ENCODE data around the gene TYW1B. TPM values are rescaled to one million over a fixed set of nuclear protein-coding genes. Genes with fewer than 3 reads are reported as not detected.
"Not testable (repeated sequence)": the region's sequence is repeated elsewhere in the genome, so short reads cannot be mapped to it uniquely, and the experiment has no call there.

Gene TYW1B, protein sequence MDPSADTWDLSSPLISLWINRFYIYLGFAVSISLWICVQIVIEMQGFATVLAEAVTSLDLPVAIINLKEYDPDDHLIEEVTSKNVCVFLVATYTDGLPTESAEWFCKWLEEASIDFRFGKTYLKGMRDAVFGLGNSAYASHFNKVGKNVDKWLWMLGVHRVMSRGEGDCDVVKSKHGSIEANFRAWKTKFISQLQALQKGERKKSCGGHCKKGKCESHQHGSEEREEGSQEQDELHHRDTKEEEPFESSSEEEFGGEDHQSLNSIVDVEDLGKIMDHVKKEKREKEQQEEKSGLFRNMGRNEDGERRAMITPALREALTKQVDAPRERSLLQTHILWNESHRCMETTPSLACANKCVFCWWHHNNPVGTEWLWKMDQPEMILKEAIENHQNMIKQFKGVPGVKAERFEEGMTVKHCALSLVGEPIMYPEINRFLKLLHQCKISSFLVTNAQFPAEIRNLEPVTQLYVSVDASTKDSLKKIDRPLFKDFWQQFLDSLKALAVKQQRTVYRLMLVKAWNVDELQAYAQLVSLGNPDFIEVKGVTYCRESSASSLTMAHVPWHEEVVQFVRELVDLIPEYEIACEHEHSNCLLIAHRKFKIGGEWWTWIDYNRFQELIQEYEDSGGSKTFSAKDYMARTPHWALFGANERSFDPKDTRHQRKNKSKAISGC
- 3.4 and 3.5 TPM in 2 replicates for total RNA-seq

DNA sequence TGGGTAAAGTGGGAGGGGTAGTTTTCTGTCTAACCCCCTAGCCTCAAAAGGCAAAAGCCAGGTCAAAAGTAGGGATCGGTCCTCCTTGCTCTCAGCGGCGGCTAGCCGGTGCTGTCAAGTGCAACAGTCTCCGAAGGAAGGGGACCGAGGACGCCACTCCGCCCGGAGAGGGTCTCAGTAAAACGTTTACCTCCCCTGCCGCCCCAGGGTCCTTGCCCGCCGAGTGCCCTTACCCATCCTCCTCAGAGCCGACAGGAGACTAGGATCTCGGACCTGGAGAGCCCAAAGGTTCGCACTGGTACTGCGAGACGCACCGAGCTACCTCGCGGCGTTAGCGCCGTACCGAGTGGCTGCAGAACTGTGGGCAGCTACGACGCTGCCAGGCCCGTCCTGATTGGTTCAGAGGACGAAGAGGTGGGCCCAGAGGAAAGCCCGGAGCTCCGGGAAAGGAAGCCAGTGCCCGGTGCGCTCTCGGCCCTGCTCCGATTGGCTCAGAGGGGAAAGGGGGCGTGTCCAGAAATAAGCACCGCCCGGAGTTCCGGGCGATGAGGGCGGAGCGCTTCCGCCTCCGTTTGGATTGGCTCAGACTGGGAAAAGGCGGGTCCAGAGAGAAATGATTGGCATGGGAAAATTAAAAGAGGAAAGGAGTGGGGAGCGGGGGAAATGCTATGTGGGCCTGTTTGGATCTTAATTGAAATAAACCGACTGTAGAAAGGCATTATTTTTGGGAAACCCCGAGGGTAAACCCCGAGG, at the start of gene TYW1B:
Gene TYW1B (minus strand): TSS at position 362 of the 753 bp plus-strand sequence. CDS start 125 bp downstream, at position 237.
- intact Hi-C loops (cut with micrococcal nuclease) = loop anchor here (2.0 to 5.0 kb wide), 2 partner anchors 97 to 624 kb away; partner anchors contain the start of gene POM121

DNA sequence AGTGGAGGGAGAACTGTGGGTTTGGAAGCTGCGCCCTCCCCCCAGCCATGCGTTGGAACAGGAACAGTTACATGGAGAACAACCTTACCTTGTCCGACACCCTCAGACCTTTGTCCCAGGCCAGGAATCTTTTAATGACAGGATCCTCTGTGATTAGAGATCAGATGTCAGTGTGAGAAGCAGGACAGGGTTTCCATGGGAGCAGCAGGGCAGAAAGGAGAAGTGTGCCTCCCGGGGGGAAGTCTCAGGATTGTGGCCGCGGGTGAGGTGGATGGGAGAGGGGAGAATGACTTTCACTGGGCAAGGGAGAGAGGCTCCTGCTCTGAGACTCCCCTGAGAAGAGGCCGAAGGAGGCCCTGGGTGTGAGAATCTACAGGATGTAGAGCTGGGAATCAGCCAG, 39.6 kb upstream of the TYW1B start:
- intact Hi-C loops (cut with micrococcal nuclease) = not testable (repeated sequence)

GRCh38 chr7:72858846-72859400, 30.9 kb upstream of the TYW1B start:
- intact Hi-C loops (cut with micrococcal nuclease) = not testable (repeated sequence)

- intact Hi-C loops (cut with micrococcal nuclease) = not testable (repeated sequence)
Measured at GRCh38 chr7:72857925-72858324, 29.9 kb upstream of the TYW1B start.

DNA sequence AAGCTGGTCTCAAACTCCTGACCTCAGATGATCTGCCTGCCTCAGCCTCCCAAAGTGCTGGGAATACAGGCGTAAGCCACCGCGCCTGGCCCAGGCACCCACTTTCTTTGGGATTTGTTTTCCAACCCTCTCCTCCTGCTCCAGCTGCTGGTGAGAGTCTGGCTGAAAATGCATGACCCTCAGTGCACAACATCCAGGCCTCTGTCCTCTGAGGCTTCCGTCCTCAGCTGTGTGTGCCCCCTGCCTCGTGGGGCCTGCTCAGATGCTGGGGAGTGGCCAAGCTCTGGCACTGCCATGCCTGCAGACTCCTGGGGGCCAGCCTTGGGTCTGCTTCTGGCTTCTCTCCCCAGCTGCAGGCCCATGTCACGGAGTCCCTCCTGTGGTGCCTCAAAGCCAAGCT, 27.3 kb upstream of the TYW1B start:
- intact Hi-C loops (cut with micrococcal nuclease) = not testable (repeated sequence)

DNA sequence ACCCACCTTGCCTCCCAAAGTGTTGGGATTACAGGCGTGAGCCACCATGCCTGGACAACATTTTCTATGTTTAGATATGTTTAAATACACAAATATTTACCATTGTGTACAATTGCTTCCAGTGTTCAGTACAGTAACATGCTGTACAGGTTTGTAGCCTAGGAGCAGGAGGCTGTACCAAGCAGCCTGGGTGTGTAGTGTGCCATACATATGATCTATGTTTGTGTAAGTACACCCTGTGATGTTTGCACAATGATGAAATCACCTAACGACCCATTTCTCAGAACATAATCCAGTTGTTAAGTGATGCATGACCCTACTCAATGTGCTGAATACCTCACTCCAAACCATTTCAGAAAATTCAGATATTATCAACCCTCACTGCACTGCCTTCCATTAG, 24.9 kb upstream of the TYW1B start:
- intact Hi-C loops (cut with micrococcal nuclease) = not testable (repeated sequence)

DNA sequence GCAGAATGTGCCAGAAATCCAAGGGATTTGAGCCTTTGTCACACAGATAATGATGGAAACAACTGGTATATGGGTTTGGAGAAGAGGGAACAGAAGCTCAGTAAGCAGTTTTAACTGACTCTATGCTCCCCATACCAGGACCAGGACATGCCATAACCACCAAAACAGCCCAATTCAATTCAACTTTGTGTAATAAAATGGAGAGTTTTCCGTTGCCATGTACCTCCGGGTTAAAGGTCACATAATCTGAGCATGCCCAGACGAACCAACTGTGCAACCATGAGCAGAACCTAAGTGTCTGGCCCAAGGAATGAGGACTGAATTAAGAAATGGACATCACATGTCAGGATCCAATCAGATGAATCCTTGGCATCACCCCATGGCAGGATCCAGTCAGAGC, 22.7 kb upstream of the TYW1B start:
- intact Hi-C loops (cut with micrococcal nuclease) = not testable (repeated sequence)

DNA sequence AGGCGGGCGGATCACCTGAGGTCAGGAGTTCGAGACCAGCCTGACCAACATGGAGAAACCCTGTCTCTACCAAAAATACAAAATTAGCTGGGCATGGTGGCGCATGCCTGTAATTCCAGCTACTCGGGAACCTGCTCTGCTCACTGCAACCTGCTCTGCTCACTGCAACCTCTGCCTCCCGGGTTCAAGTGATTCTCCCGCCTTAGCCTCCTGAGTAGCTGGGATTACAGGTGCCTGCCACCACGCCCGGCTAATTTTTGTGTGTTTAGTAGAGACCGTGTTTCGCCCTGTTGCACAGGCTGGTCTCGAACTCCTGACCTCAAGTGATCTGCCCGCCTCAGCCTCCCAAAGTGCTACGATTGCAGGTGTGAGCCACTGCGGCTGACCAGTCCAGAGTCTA, 16.1 kb upstream of the TYW1B start:
- intact Hi-C loops (cut with micrococcal nuclease) = not testable (repeated sequence)

GRCh38 chr7:72843166-72843565, 15.2 kb upstream of the TYW1B start:
- intact Hi-C loops (cut with micrococcal nuclease) = not testable (repeated sequence)

- intact Hi-C loops (cut with micrococcal nuclease) = not testable (repeated sequence)
Measured at GRCh38 chr7:72840966-72841511, 13.0 kb upstream of the TYW1B start.

DNA sequence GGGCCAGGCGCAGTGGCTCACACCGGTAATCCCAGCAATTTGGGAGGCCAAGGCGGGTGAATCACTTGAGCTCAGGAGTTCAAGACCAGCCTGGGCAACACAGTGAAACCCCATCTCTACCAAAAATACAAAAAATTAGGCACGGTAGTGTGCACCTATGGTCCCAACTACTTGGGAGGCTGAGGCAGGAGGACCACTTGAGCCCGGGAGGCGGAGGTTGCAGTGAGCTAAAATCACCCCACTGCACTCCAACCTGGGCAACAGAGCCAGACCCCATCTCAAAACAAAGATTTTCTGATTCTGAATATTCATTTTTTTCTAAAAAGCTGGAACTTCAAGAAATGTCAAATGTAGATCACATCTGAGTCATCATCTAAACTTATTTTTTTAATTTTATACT, 10.3 kb upstream of the TYW1B start:
- intact Hi-C loops (cut with micrococcal nuclease) = not testable (repeated sequence)

DNA sequence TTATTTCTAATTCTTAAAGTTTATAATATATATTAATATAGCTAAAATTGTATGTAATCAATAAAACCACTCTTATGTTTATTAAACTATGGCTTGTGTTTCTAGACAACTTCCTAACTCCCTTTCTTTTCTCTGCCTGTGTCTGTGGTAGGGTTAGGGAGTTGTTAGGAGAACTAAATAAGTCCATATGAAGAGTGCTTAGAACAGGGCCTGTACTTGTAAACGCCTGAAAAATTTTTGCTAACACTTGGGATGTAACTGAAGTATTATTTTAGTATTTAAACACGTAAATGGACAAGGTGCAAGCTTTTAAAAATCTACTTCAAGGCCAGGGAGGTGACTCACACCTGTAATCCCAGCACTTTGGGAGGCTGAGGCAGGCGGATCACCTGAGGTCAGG, 9.3 kb upstream of the TYW1B start:
- intact Hi-C loops (cut with micrococcal nuclease) = not testable (repeated sequence)

GRCh38 chr7:72830567-72830966, 2.6 kb upstream of the TYW1B start:
- intact Hi-C loops (cut with micrococcal nuclease) = not testable (repeated sequence)

DNA sequence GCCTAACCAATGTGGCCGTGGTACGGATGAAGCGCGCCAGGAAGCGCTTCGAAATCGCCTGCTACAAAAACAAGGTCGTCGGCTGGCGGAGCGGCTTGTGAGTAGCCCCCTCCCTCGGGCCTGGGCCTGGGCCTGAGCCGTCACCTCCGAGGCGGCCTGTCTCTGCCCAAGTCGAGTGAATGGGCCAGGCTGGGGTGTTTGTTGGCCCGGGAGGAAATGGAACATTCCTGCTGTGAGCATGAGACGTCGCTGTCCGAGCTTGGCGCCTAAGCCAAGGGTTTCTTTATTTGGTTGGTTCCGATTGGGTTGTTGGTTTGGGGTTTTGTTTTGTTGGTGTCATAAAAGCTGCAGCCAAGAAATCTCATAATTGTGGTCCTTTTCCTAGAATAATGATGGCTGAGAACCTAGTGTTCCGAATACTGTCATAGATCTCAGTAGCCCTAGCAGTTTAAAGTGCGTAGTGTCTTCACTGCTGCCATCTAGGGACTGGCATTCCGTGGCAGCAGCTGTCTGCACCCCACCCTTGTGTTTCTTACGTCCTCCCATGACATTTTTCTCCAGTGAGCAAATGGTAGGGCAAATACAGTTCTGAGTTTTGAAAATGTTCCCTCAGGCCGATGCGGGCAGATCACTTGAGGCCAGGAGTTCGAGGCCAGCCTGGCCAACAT, 1.8 kb upstream of the TYW1B start:
- intact Hi-C loops (cut with micrococcal nuclease) = loop anchor here (1.0 to 5.0 kb wide), 3 partner anchors 49 to 622 kb away; partner anchors contain the start of gene POM121

- intact Hi-C loops (cut with micrococcal nuclease) = loop anchor here (1.0 to 5.0 kb wide), 3 partner anchors 50 to 623 kb away; partner anchors contain the start of gene POM121
Measured at GRCh38 chr7:72829291-72829686, 1.3 kb upstream of the TYW1B start.

DNA sequence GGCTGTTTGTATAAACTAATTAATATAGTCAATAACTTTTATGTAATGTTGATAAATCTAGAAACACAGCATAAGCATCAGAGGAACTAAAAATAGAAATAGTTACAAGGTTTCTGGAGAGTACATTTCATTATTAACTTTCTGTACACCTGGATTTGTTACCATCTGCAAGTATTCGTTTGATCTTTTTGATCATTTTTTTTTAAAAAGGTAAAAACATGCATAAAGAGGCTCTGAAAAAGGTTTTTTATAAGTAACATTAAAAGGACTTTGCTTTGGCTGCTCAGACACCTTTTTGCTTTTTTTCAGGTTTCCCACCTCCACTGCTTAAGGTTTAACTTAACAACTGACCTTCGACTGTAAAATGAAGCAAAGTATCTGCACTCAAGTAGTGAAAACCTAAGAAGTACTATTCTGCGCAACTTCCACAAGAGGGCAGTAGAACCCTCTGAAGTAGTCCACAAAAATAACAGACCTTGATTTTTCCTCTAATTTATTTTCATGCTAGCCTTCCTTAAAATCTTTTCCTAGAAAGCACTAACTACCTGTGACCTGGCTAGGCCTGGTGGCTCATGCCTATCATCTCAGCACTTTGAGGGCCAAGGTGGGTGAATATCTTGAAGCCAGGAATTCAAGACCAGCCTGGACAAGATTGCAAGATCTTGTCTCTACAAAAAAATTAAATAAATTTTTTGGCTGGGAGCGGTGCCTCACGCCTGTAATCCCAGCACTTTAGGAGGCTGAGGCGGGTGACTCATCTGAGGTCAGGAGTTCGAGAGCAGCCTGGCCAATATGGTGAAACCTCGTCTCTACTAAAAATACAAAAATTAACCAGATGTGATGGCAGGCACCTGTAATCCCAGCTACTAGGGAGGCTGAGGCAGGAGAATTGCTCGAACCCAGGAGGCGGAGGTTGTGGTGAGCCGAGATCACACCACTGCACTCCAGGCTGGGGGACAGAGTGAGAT, 4.0 kb downstream of the TYW1B start:
- intact Hi-C loops (cut with micrococcal nuclease) = not testable (repeated sequence)

DNA sequence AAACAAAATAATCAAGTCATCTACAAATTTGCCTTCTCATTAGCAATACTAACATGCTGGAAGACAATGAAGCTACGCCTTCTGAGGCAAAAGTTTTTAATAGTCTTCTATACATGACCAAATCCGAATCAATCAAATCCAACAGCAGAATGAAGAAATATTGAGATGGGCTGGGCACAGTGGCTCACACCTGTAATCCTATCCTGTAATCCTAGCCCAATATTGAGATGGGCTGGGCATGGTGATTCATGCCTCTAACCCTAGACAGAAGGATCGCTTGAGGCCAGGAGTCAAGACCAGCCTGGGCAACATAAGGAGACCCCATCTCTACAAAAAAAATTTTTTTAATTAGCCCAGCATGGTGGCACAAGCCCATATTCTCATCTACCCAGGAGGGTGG, 5.5 kb downstream of the TYW1B start:
- intact Hi-C loops (cut with micrococcal nuclease) = not testable (repeated sequence)

GRCh38 chr7:72818663-72819361, 9.2 kb downstream of the TYW1B start:
- intact Hi-C loops (cut with micrococcal nuclease) = not testable (repeated sequence)

GRCh38 chr7:72817661-72818060, 10.3 kb downstream of the TYW1B start:
- intact Hi-C loops (cut with micrococcal nuclease) = not testable (repeated sequence)

Data from T-helper 2 cell treated with Interferon-gamma antibody and Interleukin-4, amounts not matched to agents 100 ng/mL and 5 ng/mL, for 36 hours (primary cell).